ENCODE data around the gene CACHD1. TPM values are rescaled to one million over a fixed set of nuclear protein-coding genes. Genes with fewer than 3 reads are reported as not detected.

Gene CACHD1
- total RNA-seq, 2 donors from 2014 or later, result 5.3 to 6.7 TPM

GRCh38 chr1:64513545-64513944 is 43.6 kb downstream of the CACHD1 start:
- Histone ChIP-seq H3K4me3 (no peak overlapping the region), H3K27ac (peak overlapping the region; percentile 67 to 72), H3K27me3 (replicated peaks; ENCODE audit: insufficient read depth) (no peaks in the 10 kb centered on the region), H3K4me1 (ENCODE audit: control insufficient read depth in 1 of 2, low read depth in 2 of 2) (peaks cover 20 to 34% of the 10 kb centered on the region in 2 donors), H3K36me3 (no peaks in the 10 kb centered on the region), H3K9me3 (no peaks in the 10 kb centered on the region)
- no peak for DNase-seq (ENCODE audit: low spot score)
- no peak for ATAC-seq (ENCODE audit: insufficient number of reproducible peaks, low FRiP score, low read depth)
- no peak for TF ChIP-seq CTCF (IDR thresholded peaks at IDR 0.05)

GRCh38 chr1:64514197-64514765 is 44.4 kb downstream of the CACHD1 start:
- TF ChIP-seq CTCF (IDR thresholded peaks at IDR 0.05), result no peak
- H3K36me3 ChIP-seq, result no peaks in the 10 kb centered on the region
- H3K4me3 ChIP-seq, result peak overlapping the region; percentile 55
- DNase-seq (ENCODE audit: low spot score) (no peak), ATAC-seq (ENCODE audit: insufficient number of reproducible peaks, low FRiP score, low read depth) (no peak)
- H3K9me3 ChIP-seq, result no peaks in the 10 kb centered on the region
- H3K4me1 ChIP-seq (ENCODE audit: control insufficient read depth in 1 of 2, low read depth in 2 of 2), result peaks cover 20 to 34% of the 10 kb centered on the region in 2 donors
- no peaks in the 10 kb centered on the region for H3K27me3 ChIP-seq (replicated peaks; ENCODE audit: insufficient read depth)
- peak overlapping the region; percentile 67 to 72 for H3K27ac ChIP-seq

GRCh38 chr1:64515427-64515826 is 45.5 kb downstream of the CACHD1 start:
- DNase-seq (ENCODE audit: low spot score), result no peak

GRCh38 chr1:64516301-64516700 is 46.4 kb downstream of the CACHD1 start:
- Histone ChIP-seq H3K27ac (no peak overlapping the region), H3K4me1 (ENCODE audit: control insufficient read depth in 1 of 2, low read depth in 2 of 2) (peaks cover 20 to 43% of the 10 kb centered on the region in 2 donors), H3K36me3 (no peaks in the 10 kb centered on the region), H3K9me3 (no peaks in the 10 kb centered on the region), H3K4me3 (no peak overlapping the region), H3K27me3 (replicated peaks; ENCODE audit: insufficient read depth) (no peaks in the 10 kb centered on the region)
- no peak for TF ChIP-seq CTCF (IDR thresholded peaks at IDR 0.05)
- no peak for ATAC-seq (ENCODE audit: insufficient number of reproducible peaks, low FRiP score, low read depth)
- DNase-seq (ENCODE audit: low spot score), result no peak

More at GRCh38 chr1:64515427-64515826, 45.5 kb downstream of the CACHD1 start:
- no peak for ATAC-seq (ENCODE audit: insufficient number of reproducible peaks, low FRiP score, low read depth)
- peaks cover 20 to 43% of the 10 kb centered on the region in 2 donors for H3K4me1 ChIP-seq (ENCODE audit: control insufficient read depth in 1 of 2, low read depth in 2 of 2)
- no peaks in the 10 kb centered on the region for H3K9me3 ChIP-seq
- H3K27me3 ChIP-seq (replicated peaks; ENCODE audit: insufficient read depth), result no peaks in the 10 kb centered on the region
- peak overlapping the region in 1 of 2 donors; percentile 67 for H3K27ac ChIP-seq
- no peak for TF ChIP-seq CTCF (IDR thresholded peaks at IDR 0.05)
- H3K36me3 ChIP-seq, result no peaks in the 10 kb centered on the region
- no peak overlapping the region for H3K4me3 ChIP-seq

- Histone ChIP-seq H3K9me3 (no peaks in the 10 kb centered on the region), H3K27ac (no peak overlapping the region), H3K27me3 (replicated peaks; ENCODE audit: insufficient read depth) (no peaks in the 10 kb centered on the region), H3K36me3 (no peaks in the 10 kb centered on the region), H3K4me3 (no peak overlapping the region), H3K4me1 (ENCODE audit: control insufficient read depth in 1 of 2, low read depth in 2 of 2) (peaks cover 20 to 43% of the 10 kb centered on the region in 2 donors)
- no peak for TF ChIP-seq CTCF (IDR thresholded peaks at IDR 0.05)
- ATAC-seq (ENCODE audit: insufficient number of reproducible peaks, low FRiP score, low read depth), result no peak
- DNase-seq (ENCODE audit: low spot score), result no peak
Observed at GRCh38 chr1:64516803-64517568, 47.1 kb downstream of the CACHD1 start.
